Activated T-cell treated with anti-CD3 and anti-CD28 coated beads for 48 hours (primary cell): ENCODE results near the gene ZNF662.

Source experiments
- DNase-seq: peaks from one replicate; pipeline ENCODE4 v3.0.0-alpha.2; 2020; ENCODE audit warnings: low read depth

ZNF662 gene

GRCh38 chr3:42887084-42887483 lies 18.9 kb upstream of the ZNF662 start:
- no peak for DNase-seq

- no peak for DNase-seq
Observed at GRCh38 chr3:42891042-42891441, 14.9 kb upstream of the ZNF662 start.

GRCh38 chr3:42892169-42892568 lies 13.8 kb upstream of the ZNF662 start:
- no peak for DNase-seq

GRCh38 chr3:42892807-42893206 lies 13.1 kb upstream of the ZNF662 start:
- no peak for DNase-seq

- DNase-seq: no peak
Observed at GRCh38 chr3:42894698-42895579, 11.0 kb upstream of the ZNF662 start.

GRCh38 chr3:42895580-42895868 lies 10.4 kb upstream of the ZNF662 start:
- no peak for DNase-seq

- no peak for DNase-seq
Observed at GRCh38 chr3:42898896-42899675, 6.9 kb upstream of the ZNF662 start.

- no peak for DNase-seq
Observed at GRCh38 chr3:42900226-42901072, 5.5 kb upstream of the ZNF662 start.

- no peak for DNase-seq
Observed at GRCh38 chr3:42901073-42901415, 4.9 kb upstream of the ZNF662 start.

GRCh38 chr3:42902257-42902656 lies 3.7 kb upstream of the ZNF662 start:
- DNase-seq: no peak

GRCh38 chr3:42904076-42904475 lies 1.9 kb upstream of the ZNF662 start:
- no peak for DNase-seq

- DNase-seq: no peak
Observed at GRCh38 chr3:42905740-42906069, 237 bp upstream of the ZNF662 start.

GRCh38 chr3:42906848-42907183 lies 874 bp downstream of the ZNF662 start:
- no peak for DNase-seq

GRCh38 chr3:42908675-42909074 lies 2.7 kb downstream of the ZNF662 start:
- DNase-seq: no peak

- no peak for DNase-seq
Observed at GRCh38 chr3:42911551-42911950, 5.6 kb downstream of the ZNF662 start.

- DNase-seq: no peak
Observed at GRCh38 chr3:42914771-42915515, 9.0 kb downstream of the ZNF662 start.

- DNase-seq: no peak
Observed at GRCh38 chr3:42923606-42924005, 17.7 kb downstream of the ZNF662 start.

GRCh38 chr3:42926310-42926709 lies 20.4 kb downstream of the ZNF662 start:
- no peak for DNase-seq

GRCh38 chr3:42934111-42934510 lies 28.2 kb downstream of the ZNF662 start:
- no peak for DNase-seq

GRCh38 chr3:42934910-42935309 lies 29.0 kb downstream of the ZNF662 start:
- DNase-seq: no peak

- DNase-seq: no peak
Observed at GRCh38 chr3:42935472-42935871, 29.5 kb downstream of the ZNF662 start.
